Heart left ventricle (tissue), 16 donors: ENCODE data around the gene EMILIN1. TPM values are rescaled to one million over a fixed set of nuclear protein-coding genes. Genes with fewer than 3 reads are reported as not detected.
A peak's percentile ranks its signal among the peaks of the same experiment; 100 is the strongest.

Experiments used
- ATAC-seq, 4 donors: fragments of 200-7000 bp; cut with Tn5 transposase; one replicate each; pipeline ENCODE4 v1.9.1; 2020 to 2022; ENCODE audit warnings: moderate library complexity in 4 of 4, mild to moderate bottlenecking in 3 of 4, moderate number of reproducible peaks in 1 of 4
- DNase-seq, 5 donors: peaks; one replicate each; pipeline ENCODE4 v3.0.0-alpha.2; 2020
- H3K27ac ChIP-seq, 12 donors: fragments of 200-600 bp; sonication (generic) in 4 of 12; one replicate each; pipeline versions ENCODE4 v1.5.0 to v1.8.0; 2016 to 2022; ENCODE audit warnings: mild to moderate bottlenecking in 2 of 12
- H3K27me3 ChIP-seq, 9 donors: fragments of 200-600 bp; sonication (generic) in 2 of 9; one replicate each; pipeline versions ENCODE4 v1.5.1 to v1.8.0; 2016 to 2022; ENCODE audit warnings: mild to moderate bottlenecking in 3 of 9
- H3K36me3 ChIP-seq, 9 donors: fragments of 200-600 bp; sonication (generic) in 2 of 9; one replicate each; pipeline versions ENCODE4 v1.5.0 to v1.8.0; 2018 to 2022; ENCODE audit warnings: mild to moderate bottlenecking in 2 of 9
- H3K4me1 ChIP-seq, 12 donors: fragments of 200-600 bp; sonication (generic) in 4 of 12; one replicate each; pipeline versions ENCODE4 v1.5.0 to v1.8.0; 2016 to 2022; ENCODE audit warnings: mild to moderate bottlenecking in 3 of 12
- H3K4me3 ChIP-seq, 12 donors: fragments of 200-600 bp; sonication (generic) in 4 of 12; one replicate each; pipeline versions ENCODE4 v1.5.0 to v1.8.0; 2017 to 2022; ENCODE audit warnings: mild to moderate bottlenecking in 9 of 12, moderate library complexity in 4 of 12
- H3K9me3 ChIP-seq, 12 donors: fragments of 200-600 bp; sonication (generic) in 4 of 12; one replicate each; pipeline versions ENCODE4 v1.5.0 to v1.8.0; 2016 to 2022; ENCODE audit warnings: mild to moderate bottlenecking in 1 of 12
- POLR2A ChIP-seq, 2 donors: fragments of 450-650 bp; IDR thresholded peaks; one replicate each; pipeline ENCODE4 v1.6.1; 2017; ENCODE audit warnings: antibody characterized with exemption in 2 of 2, mild to moderate bottlenecking in 2 of 2, moderate library complexity in 2 of 2
- WGBS, 4 donors: extraction: QIAGEN DNeasy Blood & Tissue Kit in 2 of 4; methylation state at CpG; one replicate each; pipeline versions ENCODE4 v1.1.5 to v1.1.7; 2013 to 2018; 5-methylcytosine and 5-hydroxymethylcytosine counted together
- intact Hi-C, 10 donors: fragments of 100-400 bp; cut with DNase I; formaldehyde crosslinking; loops; one replicate each; pipeline versions ENCODE4 v1.11.1 to v1.14.2; 2022
- polyA plus RNA-seq, 2 donors: library from polyadenylated mRNA; stranded (reverse); fragments of 200-250 nt; gene quantifications; one replicate each; pipeline ENCODE4 v1.2.3, GENCODE V29; 2013
- total RNA-seq, 9 donors: library from RNA; depleted of rRNA in 2 of 9; stranded (reverse); fragments of >200 nt in 2 of 9; fragmentation: NEBNext Ultra II Directional in 3 of 9; extraction: Animal tissue kit (Norgen Biotek cat#: 25700) in 3 of 9; gene quantifications; one replicate each; pipeline versions ENCODE4 v1.1.0 to v1.2.4, GENCODE V29; 2016 to 2023
- TF ChIP-seq, protein P1 (sequence below), 12 donors: fragments of 200-600 bp; sonication (generic) in 4 of 12; IDR thresholded peaks; one replicate each; pipeline versions ENCODE4 v1.5.0 to v1.8.0; 2018 to 2022; ENCODE audit warnings: antibody characterized with exemption in 12 of 12, mild to moderate bottlenecking in 5 of 12
- donor health status: ischemic (EF 13 %, LVEDD 7.1; RV severe dilation, severe dysfunction).
- donor health status: healthy with polysubstance abuse.
- donor health status: DM: no; HTN: yes; CAD: no.
- donor health status: DM: no; HTN: no; CAD: no.
- donor health status: ischemic (EF 25% LVEDD 6.9; RV normal size, moderate dysfunction).
- donor health status: ischemic (EF 25% LVEDD 5.7; RV mildly dilated, moderate dysfunction).
- donor health status: healthy.
- donor health status: DM: yes; HTN: yes; CAD: no.
- donor health status: ischemic (EF 35%, LVEDD 5.7; RV mildly dilated, moderate dysfunction).
- donor health status: nonischemic (EF 11% LVEDD 7.7; RV severe dilation, severe dysfunction).
- donor health status: DM: yes; HTN: yes; CAD: no.
- donor health status: PGD.
- donor health status: ischemic (EF 29% LVEDD 5.4; RV normal size, mild dysfunction).
- donor health status: nonischemic (EF 23%, LVEDD 6.1; RV moderate dilation, normal function).

EMILIN1 gene
- total and polyA plus RNA-seq, 11 donors: 7.5 to 76.9 (median 21.0) TPM

DNA sequence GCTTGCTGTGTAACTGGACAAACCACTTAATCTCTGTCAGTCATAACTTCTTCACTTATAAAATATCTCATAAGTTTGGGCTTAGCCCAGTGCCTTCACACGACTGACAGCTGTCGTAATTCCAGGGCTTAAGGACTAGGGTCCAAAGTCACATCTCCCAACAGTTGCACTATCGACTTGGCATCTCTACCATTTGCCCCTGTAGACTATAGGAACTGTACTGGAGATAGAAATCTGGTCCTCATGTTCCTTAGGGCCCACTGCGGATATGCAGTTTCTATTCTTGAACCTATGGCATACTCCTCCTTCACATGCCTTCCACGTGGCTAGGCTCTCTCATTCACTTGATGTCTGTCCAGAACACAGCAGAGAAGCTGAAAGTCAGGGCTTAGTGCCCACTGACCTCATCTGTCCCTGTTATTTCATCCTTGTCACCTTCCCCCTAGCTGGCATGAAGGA, 47.9 kb downstream of the EMILIN1 start:
- Histone ChIP-seq H3K4me1 (peaks cover 0 to 15% (median 12%) of the 10 kb centered on the region in 12 donors), H3K27ac (peak overlapping the region in 4 of 12 donors; percentile 49 to 74 (median 58)), H3K36me3 (peaks cover 0 to 23% (median 20%) of the 10 kb centered on the region in 9 donors), H3K27me3 (no peaks in the 10 kb centered on the region), H3K4me3 (no peak overlapping the region), H3K9me3 (no peaks in the 10 kb centered on the region)
- intact Hi-C loops: loop anchor here in 1 of 10 donors (2.0 kb wide), 1 partner anchor 27 kb away; no protein-coding TSS in a partner anchor
- no peak for TF ChIP-seq POLR2A (IDR thresholded peaks at IDR 0.05)
- TF ChIP-seq, protein P1, sequence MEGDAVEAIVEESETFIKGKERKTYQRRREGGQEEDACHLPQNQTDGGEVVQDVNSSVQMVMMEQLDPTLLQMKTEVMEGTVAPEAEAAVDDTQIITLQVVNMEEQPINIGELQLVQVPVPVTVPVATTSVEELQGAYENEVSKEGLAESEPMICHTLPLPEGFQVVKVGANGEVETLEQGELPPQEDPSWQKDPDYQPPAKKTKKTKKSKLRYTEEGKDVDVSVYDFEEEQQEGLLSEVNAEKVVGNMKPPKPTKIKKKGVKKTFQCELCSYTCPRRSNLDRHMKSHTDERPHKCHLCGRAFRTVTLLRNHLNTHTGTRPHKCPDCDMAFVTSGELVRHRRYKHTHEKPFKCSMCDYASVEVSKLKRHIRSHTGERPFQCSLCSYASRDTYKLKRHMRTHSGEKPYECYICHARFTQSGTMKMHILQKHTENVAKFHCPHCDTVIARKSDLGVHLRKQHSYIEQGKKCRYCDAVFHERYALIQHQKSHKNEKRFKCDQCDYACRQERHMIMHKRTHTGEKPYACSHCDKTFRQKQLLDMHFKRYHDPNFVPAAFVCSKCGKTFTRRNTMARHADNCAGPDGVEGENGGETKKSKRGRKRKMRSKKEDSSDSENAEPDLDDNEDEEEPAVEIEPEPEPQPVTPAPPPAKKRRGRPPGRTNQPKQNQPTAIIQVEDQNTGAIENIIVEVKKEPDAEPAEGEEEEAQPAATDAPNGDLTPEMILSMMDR (IDR thresholded peaks at IDR 0.05): no peak
- WGBS, 4 donors: 35 to 44% (median 38%) methylated on average over 5 of the region's 5 CpGs
- DNase-seq: peak in 2 of 5 donors; percentile 36 to 37
- ATAC-seq: peak; percentile 53 to 78 (median 62)

DNA sequence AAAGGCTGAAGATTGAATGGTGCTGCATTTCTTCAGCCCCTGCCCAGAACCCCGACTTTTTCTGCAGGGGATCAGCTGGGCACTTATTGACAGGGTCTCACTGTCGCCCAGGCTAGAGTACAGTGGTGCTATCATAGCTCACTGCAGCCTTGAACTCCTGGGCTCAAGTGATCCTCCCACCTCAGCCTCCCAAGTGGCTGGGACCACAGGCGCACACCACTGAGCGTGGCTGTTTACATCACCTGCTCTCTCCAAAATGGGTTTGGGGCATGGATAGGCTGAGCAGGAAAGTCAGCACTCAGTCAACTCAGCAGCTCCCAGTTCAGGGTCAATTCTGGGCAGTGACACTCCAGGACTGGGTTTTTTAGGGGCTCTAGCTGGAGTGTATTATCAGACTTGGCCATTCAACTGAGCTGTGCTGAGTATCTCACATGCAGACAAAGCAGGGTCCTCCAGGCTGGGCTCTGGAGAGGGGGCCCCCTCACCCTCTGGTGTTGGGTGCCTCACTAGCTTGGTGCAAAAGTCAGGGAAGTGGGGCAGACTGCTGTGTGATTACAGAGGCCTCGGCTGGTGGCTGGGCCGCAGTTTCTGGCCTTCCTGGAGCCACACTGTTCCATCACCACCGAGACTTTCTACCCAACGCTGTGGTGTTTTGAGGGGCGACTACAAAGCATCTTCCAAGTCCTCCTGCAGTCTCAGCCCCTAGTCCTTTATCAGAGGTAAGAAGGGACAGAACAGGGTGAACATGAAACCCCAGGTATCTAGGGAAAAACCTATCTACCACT, 49.7 kb downstream of the EMILIN1 start:
- no peak for DNase-seq
- 87 to 89% (median 88%) methylated on average over 9 of the region's 9 CpGs for WGBS, 4 donors
- Histone ChIP-seq H3K27me3 (no peaks in the 10 kb centered on the region), H3K27ac (no peak overlapping the region), H3K4me1 (peaks cover under 1 to 18% (median 11%) of the 10 kb centered on the region in 12 donors), H3K4me3 (no peak overlapping the region), H3K9me3 (no peaks in the 10 kb centered on the region), H3K36me3 (peaks cover 0 to 40% (median 34%) of the 10 kb centered on the region in 9 donors)
- no peak for ATAC-seq
- intact Hi-C loops: loop anchor here in 1 of 10 donors (2.0 kb wide), 1 partner anchor 29 kb away; no protein-coding TSS in a partner anchor
- TF ChIP-seq, protein P1 (IDR thresholded peaks at IDR 0.05): no peak
- no peak for TF ChIP-seq POLR2A (IDR thresholded peaks at IDR 0.05)

DNA sequence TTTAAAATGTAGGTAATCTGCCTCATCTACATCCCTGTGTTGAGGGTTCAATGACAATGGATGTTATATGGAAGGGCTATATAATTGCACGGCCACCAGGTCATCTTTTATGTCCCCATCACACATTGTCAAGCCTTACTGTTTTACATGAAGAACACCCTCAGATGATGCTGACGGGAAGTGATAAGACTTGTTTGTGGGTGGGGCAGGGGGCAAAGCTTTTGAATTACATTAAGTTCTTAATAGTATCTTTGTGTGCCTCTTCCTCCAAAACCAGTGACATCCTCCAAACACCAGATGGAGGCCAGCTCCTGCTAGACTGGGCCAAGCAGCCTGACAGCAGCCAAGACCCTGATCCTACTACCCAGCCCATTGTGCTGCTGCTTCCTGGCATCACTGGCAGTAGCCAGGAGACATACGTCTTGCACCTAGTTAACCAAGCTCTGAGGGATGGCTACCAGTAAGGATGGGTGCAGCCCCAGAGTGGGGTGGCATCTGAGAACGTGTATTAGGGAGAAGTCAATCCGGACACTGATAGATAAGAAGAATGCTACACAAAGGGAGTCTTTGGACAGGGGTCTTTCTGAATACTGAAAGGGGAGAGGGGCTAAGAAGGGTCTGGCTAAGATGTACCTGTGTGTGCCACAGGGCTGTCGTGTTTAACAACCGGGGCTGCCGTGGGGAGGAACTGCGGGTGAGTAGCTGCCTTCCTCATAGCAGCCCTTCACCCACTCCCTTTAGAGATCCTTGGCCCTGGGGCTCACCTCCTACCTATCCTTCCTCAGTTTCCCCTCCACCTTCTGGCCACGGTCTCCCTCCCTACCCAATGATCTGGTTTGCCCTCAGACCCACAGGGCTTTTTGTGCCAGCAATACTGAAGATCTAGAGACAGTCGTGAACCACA, 50.5 kb downstream of the EMILIN1 start:
- no peak overlapping the region for H3K27ac ChIP-seq
- intact Hi-C loops: no loop called here

More for the DNA sequence above, 50.5 kb downstream of the EMILIN1 start:
- 73 to 83% (median 80%) methylated on average over 11 of the region's 11 CpGs for WGBS, 4 donors
- Histone ChIP-seq H3K4me1 (peaks cover 7 to 19% (median 13%) of the 10 kb centered on the region in 12 donors), H3K27me3 (no peaks in the 10 kb centered on the region), H3K9me3 (no peaks in the 10 kb centered on the region), H3K4me3 (no peak overlapping the region), H3K36me3 (peaks cover 0 to 40% (median 34%) of the 10 kb centered on the region in 9 donors)
- ATAC-seq: no peak
- DNase-seq: no peak
- TF ChIP-seq, protein P1 (IDR thresholded peaks at IDR 0.05): no peak
- TF ChIP-seq POLR2A (IDR thresholded peaks at IDR 0.05): no peak
